Measurements from ENCODE around the gene GPRC5B.

GPRC5B gene

DNA sequence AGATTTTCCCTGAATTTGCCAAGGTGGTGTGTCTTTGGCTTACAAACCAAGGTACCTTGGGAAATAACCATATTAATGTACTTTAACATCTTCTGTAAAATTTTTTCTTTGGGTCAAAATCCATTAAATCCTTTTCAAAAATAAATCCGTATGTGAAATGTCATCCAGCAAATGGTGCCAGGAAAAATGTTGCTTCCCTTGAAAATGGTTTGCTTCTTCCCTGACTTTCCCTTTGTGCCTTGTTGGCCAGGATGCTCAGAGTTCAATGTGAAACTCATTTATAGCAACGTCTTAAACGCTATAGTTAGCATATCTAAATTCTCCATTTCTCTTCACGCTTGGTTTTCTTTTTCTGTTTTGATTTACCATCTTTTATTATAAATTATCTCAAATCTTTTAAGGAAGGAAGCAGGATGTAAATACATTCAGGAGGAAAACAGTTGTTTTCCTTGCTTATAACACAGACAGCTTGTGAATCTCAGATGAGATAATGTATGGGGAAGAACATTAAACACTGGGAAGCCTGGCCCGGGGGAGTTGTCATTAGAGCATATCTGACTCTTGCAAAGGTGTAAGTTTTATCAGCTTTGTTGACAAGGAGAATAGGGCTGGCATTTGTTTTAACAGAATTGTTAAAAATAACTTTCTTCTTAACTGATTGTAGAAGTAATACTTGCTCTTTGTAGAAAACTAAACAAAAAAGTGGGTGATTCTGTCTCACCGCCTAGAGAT lies 42.1 kb downstream of the GPRC5B start:
- DNase-seq, result no peak

DNA sequence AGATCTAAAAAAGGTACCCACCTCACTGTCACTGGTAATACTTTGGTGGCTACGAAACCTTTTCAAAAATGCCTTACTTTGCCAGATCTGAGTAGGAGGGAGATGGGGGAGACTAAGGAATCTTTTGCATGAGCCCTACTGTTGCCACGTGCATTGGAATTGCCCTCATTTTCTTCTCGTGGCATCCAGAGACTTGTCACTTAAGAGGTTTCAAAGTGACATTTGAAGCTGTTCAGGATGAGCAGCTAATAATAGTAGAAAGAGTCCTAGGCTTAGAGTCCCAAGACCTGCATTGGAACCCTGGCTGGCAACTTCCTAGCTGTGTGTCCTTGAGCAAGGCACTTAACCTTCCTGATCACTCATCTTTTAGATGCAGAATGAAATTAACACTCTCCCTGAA lies 43.5 kb downstream of the GPRC5B start:
- no peak for DNase-seq

DNA sequence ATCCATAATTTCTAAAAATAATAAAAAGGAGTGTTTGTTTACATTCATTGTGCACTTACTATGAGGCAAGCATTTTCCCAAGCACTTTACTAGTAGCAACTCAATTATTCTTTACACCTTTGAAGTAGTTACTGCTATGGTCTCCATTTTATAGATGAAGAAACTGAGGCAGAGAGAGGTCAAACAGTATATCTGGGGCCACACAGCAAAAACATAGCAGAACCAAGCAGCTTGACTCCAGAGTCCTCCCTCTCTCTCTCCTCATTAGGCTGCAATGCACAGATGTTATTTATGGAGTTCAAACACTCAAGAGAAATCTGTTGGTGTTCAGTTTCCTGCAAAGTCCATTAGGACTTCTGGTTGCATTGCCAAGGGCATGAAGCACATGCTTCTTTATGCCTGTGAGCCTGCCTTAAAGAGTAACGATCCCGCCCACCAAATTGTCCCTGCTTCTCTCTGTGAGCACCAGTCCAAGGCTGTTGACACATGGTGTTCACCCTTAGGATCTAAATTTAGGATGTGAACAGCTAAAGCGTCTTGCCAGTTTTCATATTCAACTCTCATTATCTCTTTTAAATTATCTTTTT lies 44.0 kb downstream of the GPRC5B start:
- no peak for DNase-seq

DNA sequence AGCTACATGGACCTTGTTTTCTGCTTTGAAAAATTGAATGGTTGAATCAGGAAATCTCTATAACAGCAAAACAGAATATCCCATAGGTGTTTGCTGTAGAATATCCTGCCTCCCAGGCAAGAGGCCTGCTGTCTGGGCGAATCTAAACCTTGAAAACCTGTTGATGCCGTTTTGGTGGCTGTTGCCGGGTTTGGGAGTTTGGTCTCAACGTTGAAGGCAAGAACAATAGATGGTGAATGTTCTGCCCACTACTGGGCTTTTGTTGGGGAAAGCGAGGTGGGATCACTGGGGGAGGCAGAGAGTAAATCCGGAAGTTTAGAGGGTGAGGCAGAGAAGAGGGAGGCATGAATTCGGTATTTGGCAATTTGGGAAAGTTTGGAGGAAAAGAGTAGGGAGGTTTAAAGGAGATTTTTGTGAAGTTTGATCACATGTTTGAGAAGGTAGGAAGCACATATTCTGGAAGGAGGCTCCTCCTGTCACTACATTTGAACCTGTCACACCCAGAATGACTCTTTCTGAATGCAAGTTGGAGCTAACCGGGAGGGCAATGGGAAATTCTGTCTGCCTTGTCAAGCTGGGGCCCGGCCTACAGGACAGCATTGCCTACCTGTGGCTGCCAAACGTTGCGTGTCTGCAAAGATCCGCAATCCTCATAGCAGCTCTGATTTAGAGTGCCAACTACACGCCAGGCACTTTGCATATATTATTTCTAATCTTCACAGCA lies 46.5 kb downstream of the GPRC5B start:
- no peak for DNase-seq

DNA sequence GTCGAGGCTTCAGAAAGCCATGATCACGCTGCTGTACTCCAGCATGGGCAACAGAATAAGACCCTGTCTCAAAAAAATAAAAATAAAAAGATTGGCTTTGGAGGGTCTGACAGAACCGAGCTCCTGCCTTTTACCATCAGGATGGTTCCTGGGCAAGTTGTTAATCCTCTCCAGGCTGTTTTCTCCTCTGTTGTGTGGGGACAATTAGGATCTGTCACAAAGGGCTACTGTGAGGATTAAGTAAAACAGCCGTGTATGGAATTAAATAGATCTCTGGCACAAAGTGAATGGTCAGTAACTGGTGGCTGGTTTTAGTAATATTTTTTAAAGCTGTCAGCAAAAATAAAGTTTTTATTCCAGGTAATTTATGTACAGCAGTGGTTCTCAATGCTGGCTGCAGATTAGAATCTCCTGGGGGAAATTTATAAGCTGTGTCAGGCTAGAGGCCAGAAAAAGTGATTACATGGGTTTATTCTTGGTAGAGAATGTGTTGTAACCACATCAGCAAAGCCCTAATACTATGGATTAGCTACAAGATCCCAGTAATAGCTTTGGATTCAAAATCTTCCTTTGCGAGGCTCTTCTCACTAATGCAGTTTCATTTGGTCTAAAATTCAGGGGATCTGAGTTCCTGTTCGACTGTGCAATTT lies 47.2 kb downstream of the GPRC5B start:
- DNase-seq, result no peak

DNA sequence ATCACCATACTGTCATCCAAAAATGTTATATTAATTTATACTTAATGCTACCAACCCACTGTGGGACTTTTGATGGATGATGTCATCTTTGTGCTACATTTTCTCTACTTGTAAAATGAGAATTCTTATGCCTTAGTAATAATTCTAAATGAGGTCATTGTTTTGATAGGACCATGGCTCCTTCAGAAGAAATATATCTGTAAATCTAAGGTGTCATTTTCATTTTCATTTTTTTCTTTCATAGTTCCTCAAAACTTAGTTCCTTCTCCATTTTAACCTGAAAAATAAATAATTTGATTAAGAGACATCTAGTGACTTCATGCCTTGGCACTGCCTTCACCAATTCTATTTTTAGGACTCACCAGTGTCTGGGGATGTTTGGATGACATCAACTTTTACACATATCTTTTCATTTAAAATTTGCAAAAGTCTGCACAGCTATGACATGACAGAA lies 48.7 kb downstream of the GPRC5B start:
- no peak for DNase-seq

DNA sequence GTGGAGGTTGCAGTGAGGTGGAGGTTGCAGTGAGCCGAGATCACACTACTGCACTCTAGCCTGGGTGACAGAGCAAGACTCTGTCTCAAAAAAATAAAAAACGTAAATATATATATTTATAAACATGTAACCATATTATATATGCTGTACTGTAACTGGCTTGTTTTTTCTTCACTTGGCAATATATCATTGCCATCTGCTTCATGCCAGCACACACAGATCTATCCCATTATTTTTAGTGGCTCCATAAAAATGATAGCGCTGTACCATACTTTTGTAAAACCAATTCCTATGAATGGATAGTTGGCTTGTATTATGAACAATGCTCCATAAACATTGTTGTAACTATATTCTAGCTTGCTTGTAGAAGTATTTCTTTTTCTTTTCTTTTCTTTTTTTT lies 49.5 kb downstream of the GPRC5B start:
- no peak for DNase-seq

DNA sequence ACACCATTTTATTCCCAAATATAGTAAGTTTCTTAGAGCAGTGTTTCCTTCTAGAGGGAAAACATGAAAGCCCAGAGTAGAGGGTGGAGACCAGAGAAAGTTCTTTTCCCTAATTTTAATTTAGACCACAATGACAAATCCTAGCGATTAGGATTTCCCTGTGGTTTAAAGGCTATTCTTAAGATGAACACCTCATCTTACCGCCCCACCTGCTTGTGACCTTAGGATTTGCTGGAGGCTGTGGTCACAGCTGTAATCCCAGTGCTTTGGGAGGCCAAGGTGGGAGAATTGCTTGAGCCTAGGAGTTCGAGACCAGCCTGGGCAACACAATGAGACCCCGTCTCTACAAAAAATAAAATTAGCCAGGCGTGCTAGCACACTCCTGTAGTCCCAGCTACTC lies 51.1 kb downstream of the GPRC5B start:
- DNase-seq, result no peak

DNA sequence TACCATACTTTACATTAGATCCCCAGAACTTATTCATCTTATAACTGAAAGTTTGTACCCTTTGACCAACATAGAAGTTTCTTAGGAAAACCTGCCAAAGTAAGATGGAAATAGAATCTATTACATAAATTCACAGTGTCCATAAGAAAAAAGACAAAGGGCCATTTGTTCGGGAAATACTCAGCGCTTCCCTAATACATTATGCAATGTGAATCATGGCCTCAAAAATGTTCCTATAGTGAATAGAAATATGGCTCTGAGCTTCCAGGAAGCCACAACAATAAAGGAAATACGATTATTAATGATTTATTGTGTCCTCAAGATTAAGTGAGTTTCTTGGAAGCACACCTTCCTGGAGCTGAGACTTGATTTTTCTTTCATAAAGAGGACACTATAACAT lies 51.5 kb downstream of the GPRC5B start:
- no peak for DNase-seq

DNA sequence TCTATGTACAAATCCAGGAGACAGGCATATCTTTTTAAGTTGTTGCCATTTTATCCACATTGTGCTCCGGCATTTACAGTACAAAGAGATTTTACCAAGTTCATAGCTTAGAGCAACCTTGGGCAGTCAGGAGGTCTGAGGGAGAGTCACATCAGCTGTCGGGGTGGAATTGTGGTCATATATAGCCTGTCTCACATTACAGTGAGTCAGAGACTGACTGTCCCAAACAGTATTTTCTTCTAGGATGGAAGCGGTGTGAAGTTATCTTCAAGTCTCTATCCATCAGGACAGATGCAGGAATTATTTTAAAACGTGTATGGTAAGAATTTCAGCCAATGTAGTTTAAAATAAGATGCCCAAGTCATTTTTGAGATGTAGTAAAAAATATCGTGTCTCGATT lies 53.0 kb downstream of the GPRC5B start:
- DNase-seq, result no peak

DNA sequence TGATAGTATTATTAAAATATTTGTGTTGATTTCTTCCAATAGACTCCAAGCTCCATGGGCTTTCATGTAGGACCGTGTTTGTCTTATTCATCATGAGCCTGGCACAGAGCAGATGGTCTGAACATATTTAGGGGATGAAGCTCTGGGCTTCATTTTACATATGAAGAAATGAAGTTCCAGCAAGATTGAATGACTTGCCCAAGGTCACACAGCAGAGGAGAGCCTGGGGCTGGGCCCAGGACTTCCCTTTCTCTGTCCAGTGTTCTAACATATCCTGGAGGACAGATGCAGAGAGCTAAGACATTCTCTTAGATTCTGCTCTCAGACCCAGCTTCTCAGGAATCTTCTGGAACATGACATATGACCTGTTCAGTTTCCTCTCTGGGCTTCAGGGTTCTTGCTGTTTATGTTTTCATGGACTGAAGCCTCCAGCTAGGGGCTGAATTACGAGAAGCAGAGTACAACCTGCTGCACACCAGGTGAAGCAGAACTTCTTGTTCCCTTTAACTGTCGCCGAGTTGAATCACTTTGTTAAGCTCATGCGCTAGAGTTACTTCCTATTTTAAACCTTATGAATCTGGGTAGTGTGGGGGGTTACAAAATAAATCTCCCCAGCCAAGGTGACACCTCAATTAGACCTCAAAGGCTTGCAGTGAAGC lies 53.6 kb downstream of the GPRC5B start:
- no peak for DNase-seq

DNA sequence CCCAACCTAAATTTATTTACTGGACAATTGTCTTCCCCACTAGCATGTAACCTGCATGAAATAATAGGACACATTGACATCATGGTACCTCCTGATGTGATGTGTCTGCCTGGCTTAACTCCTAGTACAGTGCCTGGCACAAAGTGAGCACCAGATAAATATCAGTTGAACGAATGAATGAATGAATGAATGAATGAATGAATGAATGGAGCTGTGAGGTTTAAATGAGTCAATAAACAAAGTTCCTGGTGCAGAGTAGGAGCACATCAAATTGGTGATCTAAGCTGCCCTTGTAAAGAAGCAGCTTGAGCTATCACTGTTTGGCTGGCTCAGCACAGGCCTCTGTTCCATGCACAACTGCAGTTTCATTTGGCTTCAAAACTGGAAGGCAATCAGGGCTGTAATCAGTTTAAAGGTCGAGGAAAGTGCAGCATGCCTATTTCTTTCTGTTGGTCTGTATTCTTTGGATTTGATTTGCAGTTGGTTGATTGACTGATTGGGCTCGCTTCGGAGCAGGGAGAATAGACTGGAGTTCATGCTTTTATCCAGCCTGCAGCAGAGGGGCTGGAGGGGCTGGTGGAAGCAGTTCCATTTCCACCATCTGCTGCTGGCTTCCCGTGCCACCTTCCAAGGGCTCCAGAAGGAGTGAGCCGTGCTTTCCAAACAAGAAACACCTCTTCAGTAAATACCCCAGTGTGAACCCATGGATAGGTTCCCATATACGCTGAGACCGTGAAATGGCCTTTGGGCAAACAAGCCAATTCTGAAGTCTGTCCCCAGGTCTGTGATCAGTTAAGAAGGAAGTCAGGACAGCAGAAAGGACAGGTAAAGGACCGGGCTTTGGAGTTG lies 54.6 kb downstream of the GPRC5B start:
- no peak for DNase-seq

DNA sequence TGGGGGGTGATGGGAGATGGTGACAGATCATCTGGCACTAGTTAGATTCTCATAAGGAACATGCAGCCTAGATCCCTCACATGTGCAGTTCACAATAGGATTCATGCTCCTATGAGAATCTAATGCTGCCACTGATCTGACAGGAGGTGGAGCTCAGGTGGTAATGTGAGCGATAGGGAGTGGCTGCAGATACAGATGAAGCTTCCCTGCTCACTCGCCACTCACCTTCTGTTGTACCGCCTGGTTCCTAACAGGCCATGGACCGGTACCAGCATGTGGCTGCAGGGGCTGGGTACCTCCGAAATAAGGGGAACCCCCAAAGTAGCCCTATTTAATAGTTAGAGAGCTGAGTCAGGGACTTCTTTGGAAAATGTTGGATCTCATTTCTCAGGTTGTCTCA lies 60.4 kb downstream of the GPRC5B start:
- DNase-seq, result no peak

DNA sequence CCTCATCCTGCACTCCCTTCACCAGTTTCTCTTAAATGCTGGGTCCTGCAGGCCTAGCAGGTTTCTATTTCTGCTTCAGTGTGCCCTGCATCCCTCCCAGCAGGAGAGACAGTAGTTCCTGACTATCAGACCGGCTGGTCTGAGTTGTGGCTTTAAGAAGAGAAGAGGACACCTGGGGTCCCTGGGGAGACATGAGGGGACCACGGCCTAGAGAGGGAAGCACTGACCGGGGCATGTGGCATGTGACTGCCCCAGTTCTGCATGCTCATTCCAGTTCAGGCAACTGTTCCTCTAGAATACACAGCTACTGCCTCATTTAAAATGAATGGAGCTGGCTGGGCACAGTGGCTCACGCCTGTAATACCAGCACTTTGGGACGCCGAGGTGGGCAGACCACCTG lies 61.3 kb downstream of the GPRC5B start:
- DNase-seq, result no peak

DNA sequence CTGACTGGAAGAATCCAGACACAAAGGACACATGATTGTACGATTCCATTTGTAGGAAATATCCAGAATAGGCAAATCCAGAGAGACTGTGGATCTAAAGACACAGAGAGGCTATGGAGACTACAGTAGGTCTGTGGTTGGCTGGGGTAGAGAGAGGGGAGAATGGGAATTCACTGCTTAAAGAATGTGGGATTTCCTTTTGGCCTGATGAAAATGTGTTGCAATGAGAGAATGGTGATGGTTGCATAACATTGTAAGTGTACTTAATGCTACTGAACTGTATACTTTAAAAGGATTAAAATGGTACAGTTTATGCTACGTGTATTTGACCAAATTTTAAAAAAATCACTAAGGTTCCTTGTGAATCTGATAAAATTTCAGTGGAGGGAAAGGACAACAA lies 62.1 kb downstream of the GPRC5B start:
- DNase-seq, result no peak

DNA sequence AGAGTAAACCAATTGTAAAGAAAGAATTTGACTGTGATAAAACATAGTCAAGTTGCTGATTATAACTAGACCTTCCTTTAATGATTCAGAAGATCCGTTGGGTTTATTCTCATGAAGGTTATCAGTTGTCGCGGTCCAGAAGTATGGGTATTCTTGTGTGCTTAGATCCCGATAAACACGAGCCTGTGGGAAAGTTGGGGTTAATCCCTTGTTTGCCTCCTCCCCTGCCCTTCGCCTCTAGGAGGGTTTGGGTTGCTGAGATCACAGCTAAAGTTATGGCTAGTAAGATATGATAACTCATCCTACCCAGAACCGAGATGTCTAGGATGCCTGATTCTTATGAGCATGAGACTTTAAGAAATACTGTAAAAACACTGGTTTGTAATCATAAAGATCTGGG lies 66.8 kb downstream of the GPRC5B start:
- DNase-seq, result no peak

DNA sequence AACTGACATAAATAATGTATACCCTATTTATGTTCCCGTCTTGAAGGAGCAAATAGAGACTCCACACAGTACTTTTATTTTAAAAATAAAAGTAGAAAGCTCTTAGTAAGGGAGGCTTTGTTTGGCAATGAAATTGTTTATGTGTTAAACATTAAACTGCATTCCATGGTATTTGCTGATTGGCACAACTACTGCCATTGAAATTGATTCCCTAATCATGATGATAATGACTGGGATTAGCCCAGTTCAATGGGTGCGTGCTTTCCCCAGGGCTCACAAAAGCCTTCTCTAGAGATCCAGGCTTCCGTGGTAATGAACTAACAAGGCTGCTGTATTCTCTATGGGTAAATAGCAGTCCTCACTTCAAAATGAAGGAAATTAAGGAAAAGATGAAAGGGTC lies 67.5 kb downstream of the GPRC5B start:
- no peak for DNase-seq

DNA sequence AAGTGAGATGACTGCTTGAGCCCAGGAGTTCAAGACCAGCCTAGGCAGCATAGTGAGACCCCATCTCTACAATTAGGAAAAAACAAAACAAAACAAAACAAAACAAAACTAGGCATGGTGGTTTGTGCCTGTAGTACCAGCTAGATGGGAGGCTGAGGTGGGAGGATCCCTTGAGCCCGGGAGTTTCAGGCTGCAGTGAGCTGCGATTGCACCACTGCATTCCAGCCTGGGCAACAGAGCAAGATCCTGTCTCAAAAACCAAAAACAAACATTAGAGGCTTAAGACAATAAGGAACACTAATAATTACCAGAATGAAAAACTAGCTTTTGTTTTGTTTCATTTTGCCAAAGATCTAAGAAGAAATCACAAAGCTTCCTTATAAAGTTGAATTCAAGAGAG lies 69.2 kb downstream of the GPRC5B start:
- no peak for DNase-seq

DNA sequence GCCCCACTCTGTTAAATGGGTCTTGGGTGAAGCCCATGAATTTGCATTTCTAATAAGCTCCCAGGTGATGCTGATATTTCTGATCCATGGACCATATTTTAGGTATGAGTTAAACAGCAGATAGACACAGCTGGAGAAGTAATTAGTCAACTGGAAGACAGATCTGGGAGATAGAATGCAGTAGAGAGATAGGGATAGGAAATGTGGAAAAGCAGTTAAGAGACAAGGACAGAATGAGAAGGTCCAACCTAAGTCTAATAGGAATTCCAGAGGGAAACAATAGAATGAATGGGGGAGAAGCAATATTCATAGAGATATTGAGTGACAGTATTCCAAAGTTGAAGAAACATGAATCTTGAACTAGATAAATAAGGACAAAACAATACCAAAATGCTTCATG lies 71.7 kb downstream of the GPRC5B start:
- DNase-seq, result no peak

DNA sequence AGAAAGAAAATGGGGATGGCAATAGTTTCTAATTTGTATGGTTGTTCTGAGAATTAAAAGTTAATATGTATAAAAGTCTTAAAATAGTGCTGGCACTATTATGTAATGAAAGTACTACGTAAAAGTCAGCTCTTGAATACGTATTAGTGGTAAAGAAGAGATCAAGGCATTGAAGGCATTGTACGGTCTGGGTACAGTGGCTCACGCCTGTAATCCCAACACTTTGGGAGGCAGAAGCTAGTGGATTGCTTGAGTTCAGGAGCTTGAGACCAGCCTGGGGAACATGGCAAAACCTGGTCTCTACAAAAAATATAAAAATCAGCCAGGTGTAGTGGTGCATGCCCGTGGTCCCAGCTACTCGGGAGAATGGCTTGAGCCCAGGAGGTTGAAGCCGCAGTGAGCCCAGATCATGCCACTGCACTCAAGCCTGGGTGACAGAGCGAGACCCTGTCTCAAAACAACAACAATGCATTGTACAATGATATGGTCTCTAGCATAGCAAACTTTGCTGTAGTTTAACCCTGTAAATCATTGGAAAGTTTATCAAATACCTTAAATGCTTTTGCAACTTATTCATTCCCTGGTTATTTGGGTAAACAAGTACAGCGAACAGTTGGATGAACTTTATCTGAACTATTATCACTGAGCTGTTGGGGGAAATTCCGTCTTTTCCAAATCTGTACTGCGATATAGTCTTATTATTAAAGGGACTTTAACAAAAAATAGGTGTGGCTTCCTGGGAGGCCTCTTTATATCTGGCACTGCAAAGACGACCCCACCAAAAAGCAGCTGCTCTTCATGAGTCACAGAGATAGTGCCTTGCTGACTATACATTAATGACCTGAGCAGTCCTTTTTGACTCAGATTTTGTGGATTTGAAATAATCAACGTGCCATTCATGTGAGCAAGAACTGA lies 73.6 kb downstream of the GPRC5B start:
- no peak for DNase-seq

DNA sequence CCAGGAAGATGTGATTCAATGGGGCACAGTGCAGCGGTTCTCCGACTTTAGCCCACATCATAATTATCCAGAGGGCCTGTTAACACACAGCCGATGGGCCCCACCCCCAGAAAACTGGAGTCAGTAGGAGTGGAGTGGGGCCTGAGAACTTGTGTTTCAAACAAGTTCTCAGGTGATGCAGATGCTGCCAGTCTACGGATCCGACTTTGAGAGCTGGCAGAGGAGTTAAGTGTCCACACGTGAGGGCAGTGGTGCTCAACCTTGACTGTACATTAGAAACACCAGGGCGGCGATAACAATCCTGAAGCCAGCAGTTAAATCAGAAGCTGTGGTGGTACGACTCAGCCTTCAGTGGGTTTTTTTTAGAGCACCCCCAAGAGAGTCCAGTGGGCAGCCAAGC lies 75.0 kb downstream of the GPRC5B start:
- no peak for DNase-seq

Data from T-helper 9 cell (primary cell).